ENCODE data around the gene GCDH.
A peak's percentile ranks its signal among the peaks of the same experiment; 100 is the strongest.
"Not testable (repeated sequence)": the region's sequence is repeated elsewhere in the genome, so short reads cannot be mapped to it uniquely, and the experiment has no call there.

GCDH gene

GRCh38 chr19:12899891-12900518, 9.0 kb downstream of the GCDH start:
- DNase-seq (ENCODE audit: low read depth in 1 of 2, low spot score in 1 of 2): no peak

GRCh38 chr19:12907166-12907565, 16.2 kb downstream of the GCDH start:
- DNase-seq (ENCODE audit: low read depth in 1 of 2, low spot score in 1 of 2): no peak

- DNase-seq (ENCODE audit: low read depth in 1 of 2, low spot score in 1 of 2): no peak
Observed at GRCh38 chr19:12912571-12912970, 21.6 kb downstream of the GCDH start.

- no peak for DNase-seq (ENCODE audit: low read depth in 1 of 2, low spot score in 1 of 2)
Observed at GRCh38 chr19:12913011-12913561, 22.1 kb downstream of the GCDH start.

- peak in 1 of 2 donors; percentile 27 for DNase-seq (ENCODE audit: low read depth in 1 of 2, low spot score in 1 of 2)
Observed at GRCh38 chr19:12913851-12914690, 23.1 kb downstream of the GCDH start.

- not testable (repeated sequence) for DNase-seq (ENCODE audit: low read depth in 1 of 2, low spot score in 1 of 2)
Observed at GRCh38 chr19:12915860-12916259, 24.9 kb downstream of the GCDH start.

GRCh38 chr19:12918253-12918652, 27.3 kb downstream of the GCDH start:
- no peak for DNase-seq (ENCODE audit: low read depth in 1 of 2, low spot score in 1 of 2)

- DNase-seq (ENCODE audit: low read depth in 1 of 2, low spot score in 1 of 2): no peak
Observed at GRCh38 chr19:12921047-12921446, 30.1 kb downstream of the GCDH start.

GRCh38 chr19:12922959-12923358, 32.0 kb downstream of the GCDH start:
- DNase-seq (ENCODE audit: low read depth in 1 of 2, low spot score in 1 of 2): no peak

GRCh38 chr19:12924621-12925310, 33.8 kb downstream of the GCDH start:
- DNase-seq (ENCODE audit: low read depth in 1 of 2, low spot score in 1 of 2): no peak

- DNase-seq (ENCODE audit: low read depth in 1 of 2, low spot score in 1 of 2): no peak
Observed at GRCh38 chr19:12930002-12930645, 39.2 kb downstream of the GCDH start.

GRCh38 chr19:12932392-12933286, 41.7 kb downstream of the GCDH start:
- DNase-seq (ENCODE audit: low read depth in 1 of 2, low spot score in 1 of 2): no peak

- peak; percentile 73 to 79 for DNase-seq (ENCODE audit: low read depth in 1 of 2, low spot score in 1 of 2)
Observed at GRCh38 chr19:12933287-12934072, 42.5 kb downstream of the GCDH start, which contains the start of gene FARSA. Gene FARSA, minus strand, starts transcription at chr19:12933711. Its CDS starts 15 bp downstream, at chr19:12933696.

- DNase-seq (ENCODE audit: low read depth in 1 of 2, low spot score in 1 of 2): no peak
Observed at GRCh38 chr19:12935071-12935470, 44.1 kb downstream of the GCDH start.

GRCh38 chr19:12936582-12936981, 45.6 kb downstream of the GCDH start:
- no peak for DNase-seq (ENCODE audit: low read depth in 1 of 2, low spot score in 1 of 2)

- DNase-seq (ENCODE audit: low read depth in 1 of 2, low spot score in 1 of 2): no peak
Observed at GRCh38 chr19:12937093-12937926, 46.4 kb downstream of the GCDH start.

GRCh38 chr19:12937927-12938778, 47.2 kb downstream of the GCDH start, which contains the start of gene CALR:
Gene CALR, plus strand, starts transcription at chr19:12938609. Its CDS starts 71 bp downstream, at chr19:12938680.
- peak; percentile 97 to 98 for DNase-seq (ENCODE audit: low read depth in 1 of 2, low spot score in 1 of 2)

Data from stimulated activated CD4-positive, alpha-beta T cell treated with anti-CD3 and anti-CD28 coated beads, Interleukin-15, amount 100 ng/mL, for 1 hour (primary cell).